Right ventricle myocardium superior (tissue), 1 donor: ENCODE results near the gene ATG4B. TPM values are rescaled to one million over a fixed set of nuclear protein-coding genes. Genes with fewer than 3 reads are reported as not detected.
"Not testable (repeated sequence)": the region's sequence is repeated elsewhere in the genome, so short reads cannot be mapped to it uniquely, and the experiment has no call there.

Experiments
- ATAC-seq: fragments of 200-7000 bp; cut with Tn5 transposase; one replicate; pipeline ENCODE4 v1.9.1; 2020; ENCODE audit warnings: mild to moderate bottlenecking; ENCODE audit not compliant: poor library complexity
- DNase-seq: peaks from one replicate; pipeline ENCODE4 v3.0.0-alpha.2; 2020
- intact Hi-C: fragments of 100-400 bp; cut with DNase I; formaldehyde crosslinking; loops from one replicate; pipeline ENCODE4 v1.11.2; 2022
- total RNA-seq: library from RNA; stranded (reverse); fragmentation: NEBNext Ultra II Directional; extraction: Animal tissue kit (Norgen Biotek cat#: 25700); gene quantifications from one replicate; pipeline ENCODE4 v1.2.1, GENCODE V29; 2021
- donor health status: DM: no; HTN: yes; CAD: no; lungs with severe emphysema.

The ATG4B gene
- total RNA-seq, 1 donor from 2014 or later = 41.3 TPM

GRCh38 chr2:241657786-241658254, 20.3 kb downstream of the ATG4B start:
- intact Hi-C loops = no loop called here
- ATAC-seq (no peak), DNase-seq (no peak)

GRCh38 chr2:241658296-241658695, 20.8 kb downstream of the ATG4B start:
- ATAC-seq (no peak), DNase-seq (no peak)
- intact Hi-C loops = no loop called here

GRCh38 chr2:241659150-241659739, 21.8 kb downstream of the ATG4B start:
- ATAC-seq (peak; percentile 64), DNase-seq (peak; percentile 73)
- intact Hi-C loops = no loop called here

GRCh38 chr2:241660593-241661213, 23.2 kb downstream of the ATG4B start:
- ATAC-seq = no peak
- intact Hi-C loops = no loop called here
- no peak for DNase-seq

- DNase-seq, ATAC-seq, intact Hi-C loops: not testable (repeated sequence)
Measured at GRCh38 chr2:241662731-241663130, 25.2 kb downstream of the ATG4B start.

GRCh38 chr2:241665731-241666440, 28.4 kb downstream of the ATG4B start:
- intact Hi-C loops = no loop called here
- ATAC-seq = no peak
- no peak for DNase-seq

- intact Hi-C loops = no loop called here
- DNase-seq = peak; percentile 26
- ATAC-seq = no peak
Measured at GRCh38 chr2:241666627-241667400, 29.3 kb downstream of the ATG4B start.

- no peak for ATAC-seq
- intact Hi-C loops = no loop called here
- DNase-seq = peak; percentile 38
Measured at GRCh38 chr2:241668354-241668753, 30.9 kb downstream of the ATG4B start.

- ATAC-seq (no peak), DNase-seq (peak; percentile 22)
- intact Hi-C loops = no loop called here
Measured at GRCh38 chr2:241668839-241669238, 31.3 kb downstream of the ATG4B start.

GRCh38 chr2:241670333-241671110, 33.0 kb downstream of the ATG4B start:
- intact Hi-C loops = no loop called here
- ATAC-seq (no peak), DNase-seq (peak; percentile 30)

GRCh38 chr2:241671457-241672240, 34.2 kb downstream of the ATG4B start:
- intact Hi-C loops = no loop called here
- DNase-seq = peak; percentile 30

GRCh38 chr2:241672243-241673188, 35.0 kb downstream of the ATG4B start:
- peak; percentile 23 for DNase-seq
- ATAC-seq = no peak
- intact Hi-C loops = no loop called here

More at GRCh38 chr2:241671457-241672240, 34.2 kb downstream of the ATG4B start:
- no peak for ATAC-seq

GRCh38 chr2:241673189-241673663, 35.7 kb downstream of the ATG4B start:
- DNase-seq (peak; percentile 27), ATAC-seq (no peak)
- intact Hi-C loops = no loop called here

- intact Hi-C loops = no loop called here
- ATAC-seq (peak; percentile 68), DNase-seq (peak; percentile 25)
Measured at GRCh38 chr2:241673797-241674725, 36.6 kb downstream of the ATG4B start.

GRCh38 chr2:241675885-241676284, 38.4 kb downstream of the ATG4B start:
- intact Hi-C loops = no loop called here
- DNase-seq (no peak), ATAC-seq (no peak)
